NOMO-1 treated with DMSO at 0.1 percent for 48 hours (cell line): ENCODE data around the gene MSRB3.
A peak's percentile ranks its signal among the peaks of the same experiment; 100 is the strongest.

Experiments
- DNase-seq: peaks from one replicate; lab custom pipeline; 2025; ENCODE audit not compliant: unreplicated experiment; lab: John Stamatoyannopoulos, UW

The MSRB3 gene

GRCh38 chr12:65387396-65387795 is 108.9 kb downstream of the MSRB3 start:
- no peak for DNase-seq

- no peak for DNase-seq
Observed at GRCh38 chr12:65389436-65389835, 111.0 kb downstream of the MSRB3 start.

- DNase-seq: no peak
Observed at GRCh38 chr12:65391711-65392110, 113.2 kb downstream of the MSRB3 start.

- no peak for DNase-seq
Observed at GRCh38 chr12:65392491-65392890, 114.0 kb downstream of the MSRB3 start.

GRCh38 chr12:65403188-65403587 is 124.7 kb downstream of the MSRB3 start:
- DNase-seq: no peak

GRCh38 chr12:65407388-65408149 is 129.1 kb downstream of the MSRB3 start:
- no peak for DNase-seq

- DNase-seq: no peak
Observed at GRCh38 chr12:65408441-65408840, 130.0 kb downstream of the MSRB3 start.

GRCh38 chr12:65409726-65410125 is 131.2 kb downstream of the MSRB3 start:
- no peak for DNase-seq

- DNase-seq: no peak
Observed at GRCh38 chr12:65411171-65411570, 132.7 kb downstream of the MSRB3 start.

- DNase-seq: no peak
Observed at GRCh38 chr12:65414526-65414925, 136.0 kb downstream of the MSRB3 start.

GRCh38 chr12:65415826-65416225 is 137.3 kb downstream of the MSRB3 start:
- no peak for DNase-seq

GRCh38 chr12:65419284-65420072 is 141.0 kb downstream of the MSRB3 start:
- no peak for DNase-seq

GRCh38 chr12:65420941-65421340 is 142.5 kb downstream of the MSRB3 start:
- peak; percentile 1 for DNase-seq

- DNase-seq: no peak
Observed at GRCh38 chr12:65427646-65428045, 149.2 kb downstream of the MSRB3 start.

GRCh38 chr12:65430006-65430405 is 151.5 kb downstream of the MSRB3 start:
- no peak for DNase-seq

GRCh38 chr12:65430571-65431306 is 152.3 kb downstream of the MSRB3 start:
- DNase-seq: no peak

- no peak for DNase-seq
Observed at GRCh38 chr12:65432114-65432513, 153.6 kb downstream of the MSRB3 start.

GRCh38 chr12:65432651-65433050 is 154.2 kb downstream of the MSRB3 start:
- no peak for DNase-seq

- DNase-seq: no peak
Observed at GRCh38 chr12:65434737-65435136, 156.3 kb downstream of the MSRB3 start.

GRCh38 chr12:65443038-65443437 is 164.6 kb downstream of the MSRB3 start:
- no peak for DNase-seq

GRCh38 chr12:65444996-65445395 is 166.5 kb downstream of the MSRB3 start:
- DNase-seq: no peak

- no peak for DNase-seq
Observed at GRCh38 chr12:65446901-65447300, 168.4 kb downstream of the MSRB3 start.
